Body of pancreas (tissue), 4 donors: ENCODE results near the gene PLEKHO1.

ENCODE experiments used
- POLR2A ChIP-seq, 3 donors: fragments of 450-650 bp; IDR thresholded peaks; one replicate each; pipeline ENCODE4 v1.6.1; 2016; ENCODE audit warnings: antibody characterized with exemption in 3 of 3, mild to moderate bottlenecking in 2 of 3
- TF ChIP-seq, protein P1 (sequence below), 7 experiments: fragments of 450-650 bp in 4 of 7; fragments of 200-600 bp in 3 of 7; sonication (generic) in 3 of 7; IDR thresholded peaks; one replicate each; pipeline ENCODE4 v1.5.1; 2016 to 2019; ENCODE audit warnings: antibody characterized with exemption in 7 of 7

DNA sequence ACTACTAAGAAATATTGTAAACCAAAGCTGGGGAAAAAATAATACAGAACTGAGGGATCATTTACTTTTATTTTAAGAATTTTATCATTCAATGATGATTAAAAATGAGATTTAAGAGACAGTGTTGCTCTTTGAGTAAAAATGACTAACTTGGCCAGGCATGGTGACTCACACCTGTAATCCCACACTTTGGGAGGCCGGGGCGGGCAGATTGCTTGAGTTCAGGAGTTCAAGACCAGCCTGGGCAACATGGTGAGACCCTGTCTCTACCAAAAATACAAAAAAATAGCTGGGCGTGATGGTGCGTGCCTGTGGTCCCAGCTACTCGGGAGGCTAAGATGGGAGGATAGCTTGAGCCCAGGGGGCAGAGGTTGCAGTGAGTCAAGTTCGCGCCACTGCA is 21.8 kb upstream of the PLEKHO1 start:
- no peak for TF ChIP-seq POLR2A (IDR thresholded peaks at IDR 0.05)
- TF ChIP-seq, protein P1, sequence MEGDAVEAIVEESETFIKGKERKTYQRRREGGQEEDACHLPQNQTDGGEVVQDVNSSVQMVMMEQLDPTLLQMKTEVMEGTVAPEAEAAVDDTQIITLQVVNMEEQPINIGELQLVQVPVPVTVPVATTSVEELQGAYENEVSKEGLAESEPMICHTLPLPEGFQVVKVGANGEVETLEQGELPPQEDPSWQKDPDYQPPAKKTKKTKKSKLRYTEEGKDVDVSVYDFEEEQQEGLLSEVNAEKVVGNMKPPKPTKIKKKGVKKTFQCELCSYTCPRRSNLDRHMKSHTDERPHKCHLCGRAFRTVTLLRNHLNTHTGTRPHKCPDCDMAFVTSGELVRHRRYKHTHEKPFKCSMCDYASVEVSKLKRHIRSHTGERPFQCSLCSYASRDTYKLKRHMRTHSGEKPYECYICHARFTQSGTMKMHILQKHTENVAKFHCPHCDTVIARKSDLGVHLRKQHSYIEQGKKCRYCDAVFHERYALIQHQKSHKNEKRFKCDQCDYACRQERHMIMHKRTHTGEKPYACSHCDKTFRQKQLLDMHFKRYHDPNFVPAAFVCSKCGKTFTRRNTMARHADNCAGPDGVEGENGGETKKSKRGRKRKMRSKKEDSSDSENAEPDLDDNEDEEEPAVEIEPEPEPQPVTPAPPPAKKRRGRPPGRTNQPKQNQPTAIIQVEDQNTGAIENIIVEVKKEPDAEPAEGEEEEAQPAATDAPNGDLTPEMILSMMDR (IDR thresholded peaks at IDR 0.05): no peak
